ENCODE data around the gene ARSI.

ARSI gene

DNA sequence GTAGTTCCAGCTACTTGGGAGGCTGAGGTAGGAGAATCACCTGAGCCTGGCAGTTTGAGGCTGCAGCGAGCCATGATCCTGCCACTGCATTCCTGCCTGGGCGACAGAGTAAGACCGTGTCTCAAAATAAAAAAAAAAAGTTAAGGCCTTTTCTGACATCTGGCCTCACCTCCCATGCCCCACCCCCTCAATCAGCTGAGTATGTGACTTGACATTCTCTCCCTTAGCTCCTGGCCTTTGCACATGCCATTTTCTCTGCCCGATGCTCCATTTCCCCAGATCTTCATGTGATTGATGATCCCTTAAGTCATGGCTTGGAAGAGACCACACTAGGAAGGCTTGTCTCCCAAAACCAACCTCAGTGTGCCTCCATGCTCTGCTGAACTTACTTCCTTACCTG is 37.1 kb upstream of the ARSI start:
- TF ChIP-seq PPARA (CRISPR knock-in tag; IDR thresholded peaks at IDR 0.05; ENCODE audit: borderline replicate concordance) (no peak), OSR1 (CRISPR knock-in tag; IDR thresholded peaks at IDR 0.05) (no peak), SNAI2 (CRISPR knock-in tag; IDR thresholded peaks at IDR 0.05) (no peak), TOX (CRISPR knock-in tag; IDR thresholded peaks at IDR 0.05; ENCODE audit: borderline replicate concordance) (no peak), ZNF70 (CRISPR knock-in tag; IDR thresholded peaks at IDR 0.05) (no peak), RARB (CRISPR knock-in tag; IDR thresholded peaks at IDR 0.05) (no peak), BACH2 (CRISPR knock-in tag; IDR thresholded peaks at IDR 0.05; ENCODE audit: borderline replicate concordance) (no peak), ZFP30 (CRISPR knock-in tag; IDR thresholded peaks at IDR 0.05) (no peak)
- TF ChIP-seq, protein P1, sequence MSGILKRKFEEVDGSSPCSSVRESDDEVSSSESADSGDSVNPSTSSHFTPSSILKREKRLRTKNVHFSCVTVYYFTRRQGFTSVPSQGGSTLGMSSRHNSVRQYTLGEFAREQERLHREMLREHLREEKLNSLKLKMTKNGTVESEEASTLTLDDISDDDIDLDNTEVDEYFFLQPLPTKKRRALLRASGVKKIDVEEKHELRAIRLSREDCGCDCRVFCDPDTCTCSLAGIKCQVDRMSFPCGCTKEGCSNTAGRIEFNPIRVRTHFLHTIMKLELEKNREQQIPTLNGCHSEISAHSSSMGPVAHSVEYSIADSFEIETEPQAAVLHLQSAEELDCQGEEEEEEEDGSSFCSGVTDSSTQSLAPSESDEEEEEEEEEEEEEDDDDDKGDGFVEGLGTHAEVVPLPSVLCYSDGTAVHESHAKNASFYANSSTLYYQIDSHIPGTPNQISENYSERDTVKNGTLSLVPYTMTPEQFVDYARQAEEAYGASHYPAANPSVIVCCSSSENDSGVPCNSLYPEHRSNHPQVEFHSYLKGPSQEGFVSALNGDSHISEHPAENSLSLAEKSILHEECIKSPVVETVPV (CRISPR knock-in tag; IDR thresholded peaks at IDR 0.05): no peak
- TF ChIP-seq, protein P2, sequence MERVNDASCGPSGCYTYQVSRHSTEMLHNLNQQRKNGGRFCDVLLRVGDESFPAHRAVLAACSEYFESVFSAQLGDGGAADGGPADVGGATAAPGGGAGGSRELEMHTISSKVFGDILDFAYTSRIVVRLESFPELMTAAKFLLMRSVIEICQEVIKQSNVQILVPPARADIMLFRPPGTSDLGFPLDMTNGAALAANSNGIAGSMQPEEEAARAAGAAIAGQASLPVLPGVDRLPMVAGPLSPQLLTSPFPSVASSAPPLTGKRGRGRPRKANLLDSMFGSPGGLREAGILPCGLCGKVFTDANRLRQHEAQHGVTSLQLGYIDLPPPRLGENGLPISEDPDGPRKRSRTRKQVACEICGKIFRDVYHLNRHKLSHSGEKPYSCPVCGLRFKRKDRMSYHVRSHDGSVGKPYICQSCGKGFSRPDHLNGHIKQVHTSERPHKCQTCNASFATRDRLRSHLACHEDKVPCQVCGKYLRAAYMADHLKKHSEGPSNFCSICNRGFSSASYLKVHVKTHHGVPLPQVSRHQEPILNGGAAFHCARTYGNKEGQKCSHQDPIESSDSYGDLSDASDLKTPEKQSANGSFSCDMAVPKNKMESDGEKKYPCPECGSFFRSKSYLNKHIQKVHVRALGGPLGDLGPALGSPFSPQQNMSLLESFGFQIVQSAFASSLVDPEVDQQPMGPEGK (CRISPR knock-in tag; IDR thresholded peaks at IDR 0.05; ENCODE audit: borderline replicate concordance): no peak
- no peak for ATAC-seq

DNA sequence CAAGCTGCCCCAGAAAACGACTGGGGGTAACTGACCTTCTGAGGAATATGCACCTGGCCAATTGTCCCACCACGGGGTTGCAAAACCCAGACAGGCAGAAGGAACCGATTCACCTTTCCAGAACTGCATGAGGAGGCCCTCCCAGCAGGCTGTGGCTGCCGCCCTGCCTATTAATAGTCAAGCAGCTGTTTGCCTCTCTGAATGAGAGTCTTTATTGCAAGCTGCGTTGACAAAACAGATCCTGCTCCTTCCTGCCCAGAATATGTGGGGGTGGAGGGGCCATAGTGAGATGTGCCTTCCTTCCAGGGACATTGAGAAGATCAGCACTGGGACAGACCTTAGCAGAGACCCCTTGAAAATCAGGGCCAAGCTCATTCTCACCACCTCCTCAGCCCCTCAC is 36.5 kb upstream of the ARSI start:
- no peak for ATAC-seq
- TF ChIP-seq ZNF8 (CRISPR knock-in tag; IDR thresholded peaks at IDR 0.05) (no peak), GLIS3 (CRISPR knock-in tag; IDR thresholded peaks at IDR 0.05) (no peak)
- TF ChIP-seq, protein P3, sequence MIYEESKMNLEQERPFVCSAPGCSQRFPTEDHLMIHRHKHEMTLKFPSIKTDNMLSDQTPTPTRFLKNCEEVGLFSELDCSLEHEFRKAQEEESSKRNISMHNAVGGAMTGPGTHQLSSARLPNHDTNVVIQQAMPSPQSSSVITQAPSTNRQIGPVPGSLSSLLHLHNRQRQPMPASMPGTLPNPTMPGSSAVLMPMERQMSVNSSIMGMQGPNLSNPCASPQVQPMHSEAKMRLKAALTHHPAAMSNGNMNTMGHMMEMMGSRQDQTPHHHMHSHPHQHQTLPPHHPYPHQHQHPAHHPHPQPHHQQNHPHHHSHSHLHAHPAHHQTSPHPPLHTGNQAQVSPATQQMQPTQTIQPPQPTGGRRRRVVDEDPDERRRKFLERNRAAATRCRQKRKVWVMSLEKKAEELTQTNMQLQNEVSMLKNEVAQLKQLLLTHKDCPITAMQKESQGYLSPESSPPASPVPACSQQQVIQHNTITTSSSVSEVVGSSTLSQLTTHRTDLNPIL (CRISPR knock-in tag; IDR thresholded peaks at IDR 0.05; ENCODE audit: low read depth): no peak

DNA sequence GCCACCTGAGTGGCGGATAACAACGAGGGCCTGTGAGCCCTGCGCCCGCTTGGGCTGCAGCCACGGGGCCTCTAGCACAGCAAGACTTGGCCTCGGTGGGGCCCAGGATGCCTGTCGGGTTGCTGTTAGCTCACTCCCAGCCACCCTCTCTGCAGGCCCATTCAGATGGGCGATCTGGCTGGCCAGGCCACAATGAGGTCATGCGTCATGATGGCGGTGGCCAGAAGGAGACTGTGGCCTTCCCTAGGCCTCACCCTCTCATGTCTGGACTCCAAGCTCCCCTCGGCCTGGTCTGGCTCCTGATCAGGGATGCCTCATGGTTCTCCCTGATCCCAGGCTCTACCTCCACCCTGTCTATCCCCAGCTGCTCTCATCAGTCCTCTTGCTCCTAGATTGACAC is 35.8 kb upstream of the ARSI start:
- ATAC-seq: no peak
- TF ChIP-seq GLIS3 (CRISPR knock-in tag; IDR thresholded peaks at IDR 0.05): no peak
- no peak for TF ChIP-seq CSDC2 (CRISPR knock-in tag; IDR thresholded peaks at IDR 0.05)
- TF ChIP-seq, protein P4, sequence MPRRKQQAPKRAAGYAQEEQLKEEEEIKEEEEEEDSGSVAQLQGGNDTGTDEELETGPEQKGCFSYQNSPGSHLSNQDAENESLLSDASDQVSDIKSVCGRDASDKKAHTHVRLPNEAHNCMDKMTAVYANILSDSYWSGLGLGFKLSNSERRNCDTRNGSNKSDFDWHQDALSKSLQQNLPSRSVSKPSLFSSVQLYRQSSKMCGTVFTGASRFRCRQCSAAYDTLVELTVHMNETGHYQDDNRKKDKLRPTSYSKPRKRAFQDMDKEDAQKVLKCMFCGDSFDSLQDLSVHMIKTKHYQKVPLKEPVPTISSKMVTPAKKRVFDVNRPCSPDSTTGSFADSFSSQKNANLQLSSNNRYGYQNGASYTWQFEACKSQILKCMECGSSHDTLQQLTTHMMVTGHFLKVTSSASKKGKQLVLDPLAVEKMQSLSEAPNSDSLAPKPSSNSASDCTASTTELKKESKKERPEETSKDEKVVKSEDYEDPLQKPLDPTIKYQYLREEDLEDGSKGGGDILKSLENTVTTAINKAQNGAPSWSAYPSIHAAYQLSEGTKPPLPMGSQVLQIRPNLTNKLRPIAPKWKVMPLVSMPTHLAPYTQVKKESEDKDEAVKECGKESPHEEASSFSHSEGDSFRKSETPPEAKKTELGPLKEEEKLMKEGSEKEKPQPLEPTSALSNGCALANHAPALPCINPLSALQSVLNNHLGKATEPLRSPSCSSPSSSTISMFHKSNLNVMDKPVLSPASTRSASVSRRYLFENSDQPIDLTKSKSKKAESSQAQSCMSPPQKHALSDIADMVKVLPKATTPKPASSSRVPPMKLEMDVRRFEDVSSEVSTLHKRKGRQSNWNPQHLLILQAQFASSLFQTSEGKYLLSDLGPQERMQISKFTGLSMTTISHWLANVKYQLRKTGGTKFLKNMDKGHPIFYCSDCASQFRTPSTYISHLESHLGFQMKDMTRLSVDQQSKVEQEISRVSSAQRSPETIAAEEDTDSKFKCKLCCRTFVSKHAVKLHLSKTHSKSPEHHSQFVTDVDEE (CRISPR knock-in tag; IDR thresholded peaks at IDR 0.05): no peak
- no peak for TF ChIP-seq PPARA (CRISPR knock-in tag; IDR thresholded peaks at IDR 0.05; ENCODE audit: borderline replicate concordance)
- no peak for TF ChIP-seq SNAI2 (CRISPR knock-in tag; IDR thresholded peaks at IDR 0.05)
- TF ChIP-seq OSR1 (CRISPR knock-in tag; IDR thresholded peaks at IDR 0.05): no peak
- TF ChIP-seq ZNF565 (CRISPR knock-in tag; conservative IDR thresholded peaks at IDR 0.05; ENCODE audit: low read depth): no peak

DNA sequence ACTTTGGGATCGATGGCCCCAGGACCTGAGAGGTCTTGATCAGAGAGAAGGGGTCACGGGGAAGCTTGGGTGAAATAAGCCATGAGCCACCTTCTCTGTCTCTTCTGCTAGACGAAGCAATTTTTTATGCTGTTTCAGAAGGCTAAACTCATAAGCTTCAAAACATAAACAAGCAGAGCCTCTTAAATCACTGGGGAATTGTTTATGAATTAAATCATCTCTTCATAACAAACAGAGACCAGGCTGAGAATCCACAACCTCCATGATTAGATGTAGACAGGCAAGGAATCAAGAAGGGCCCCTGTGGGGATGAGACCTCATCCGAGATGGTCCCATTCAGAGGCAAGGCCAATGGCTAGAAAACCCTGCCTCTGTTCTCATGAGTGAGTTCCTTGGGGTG is 33.1 kb upstream of the ARSI start:
- TF ChIP-seq CSDC2 (CRISPR knock-in tag; IDR thresholded peaks at IDR 0.05) (no peak), ZC3H10 (CRISPR knock-in tag; IDR thresholded peaks at IDR 0.05) (no peak), ZNF565 (CRISPR knock-in tag; conservative IDR thresholded peaks at IDR 0.05; ENCODE audit: low read depth) (no peak), BACH2 (CRISPR knock-in tag; IDR thresholded peaks at IDR 0.05; ENCODE audit: borderline replicate concordance) (no peak), OSR1 (CRISPR knock-in tag; IDR thresholded peaks at IDR 0.05) (no peak), SNAI2 (CRISPR knock-in tag; IDR thresholded peaks at IDR 0.05) (no peak), ZFP30 (CRISPR knock-in tag; IDR thresholded peaks at IDR 0.05) (no peak), ISL1 (CRISPR knock-in tag; IDR thresholded peaks at IDR 0.05) (no peak)
- TF ChIP-seq, protein P1 (CRISPR knock-in tag; IDR thresholded peaks at IDR 0.05): no peak
- TF ChIP-seq, protein P2 (CRISPR knock-in tag; IDR thresholded peaks at IDR 0.05; ENCODE audit: borderline replicate concordance): no peak
- ATAC-seq: no peak
